ENCODE results near the gene ATP8A1.
A peak's percentile ranks its signal among the peaks of the same experiment; 100 is the strongest.
"Not testable (repeated sequence)": the region's sequence is repeated elsewhere in the genome, so short reads cannot be mapped to it uniquely, and the experiment has no call there.

ATP8A1 gene

DNA sequence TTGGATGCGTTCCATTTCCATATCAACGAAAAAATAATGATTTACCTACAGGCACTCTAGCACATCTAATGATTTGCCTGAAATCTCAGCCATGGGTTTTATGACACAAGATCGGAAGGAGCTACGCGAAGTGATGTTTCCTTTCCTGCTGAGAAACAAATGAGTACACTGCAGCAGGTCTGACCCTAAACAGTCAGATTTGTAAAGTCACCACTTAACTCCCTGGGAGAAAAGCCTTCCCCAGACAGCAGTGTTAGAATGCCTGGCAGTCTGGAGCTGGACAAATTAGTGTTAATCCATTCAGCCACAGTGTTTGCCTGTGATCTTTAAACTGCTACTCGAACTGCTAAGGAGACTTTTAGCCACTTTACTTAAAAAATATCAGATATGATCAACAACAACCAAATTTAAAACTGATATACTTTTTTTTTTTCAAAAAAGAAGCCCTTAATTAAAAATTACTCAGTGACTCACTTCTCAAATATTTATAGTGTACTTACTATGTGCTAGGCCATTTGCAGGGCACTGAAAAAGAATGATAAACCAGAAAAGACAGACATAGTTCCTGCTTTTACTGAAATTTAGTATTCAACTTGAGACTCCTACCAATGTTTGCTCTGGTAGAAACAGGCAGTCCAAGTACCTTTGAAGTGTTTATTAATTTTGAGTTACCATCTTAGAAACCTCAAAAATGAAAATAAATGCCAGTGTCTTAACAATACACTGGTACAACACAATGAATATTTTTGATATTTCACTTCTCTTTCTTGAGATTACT, 155.1 kb downstream of the ATP8A1 start:
- DNase-seq (ENCODE audit: low spot score): peak; percentile 14

DNA sequence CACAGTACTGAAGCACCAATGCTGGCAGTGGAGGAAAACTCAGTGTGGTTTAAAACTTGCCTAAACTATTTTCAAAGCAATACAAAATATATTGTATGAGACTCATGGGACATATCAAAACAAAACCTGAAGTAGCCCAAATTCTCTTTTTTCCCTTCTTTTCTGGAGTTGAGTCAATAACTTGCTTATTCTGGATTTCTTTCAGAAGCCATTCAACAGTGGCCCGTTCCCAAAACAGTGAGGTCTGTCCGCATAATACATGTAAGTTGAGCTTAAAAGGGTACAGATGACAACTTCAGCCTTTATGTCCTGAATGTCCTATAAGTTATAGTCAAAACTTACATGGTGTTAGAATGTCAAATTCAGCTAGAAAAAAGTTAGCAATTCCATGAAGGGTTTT, 158.9 kb downstream of the ATP8A1 start:
- no peak for DNase-seq (ENCODE audit: low spot score)

DNA sequence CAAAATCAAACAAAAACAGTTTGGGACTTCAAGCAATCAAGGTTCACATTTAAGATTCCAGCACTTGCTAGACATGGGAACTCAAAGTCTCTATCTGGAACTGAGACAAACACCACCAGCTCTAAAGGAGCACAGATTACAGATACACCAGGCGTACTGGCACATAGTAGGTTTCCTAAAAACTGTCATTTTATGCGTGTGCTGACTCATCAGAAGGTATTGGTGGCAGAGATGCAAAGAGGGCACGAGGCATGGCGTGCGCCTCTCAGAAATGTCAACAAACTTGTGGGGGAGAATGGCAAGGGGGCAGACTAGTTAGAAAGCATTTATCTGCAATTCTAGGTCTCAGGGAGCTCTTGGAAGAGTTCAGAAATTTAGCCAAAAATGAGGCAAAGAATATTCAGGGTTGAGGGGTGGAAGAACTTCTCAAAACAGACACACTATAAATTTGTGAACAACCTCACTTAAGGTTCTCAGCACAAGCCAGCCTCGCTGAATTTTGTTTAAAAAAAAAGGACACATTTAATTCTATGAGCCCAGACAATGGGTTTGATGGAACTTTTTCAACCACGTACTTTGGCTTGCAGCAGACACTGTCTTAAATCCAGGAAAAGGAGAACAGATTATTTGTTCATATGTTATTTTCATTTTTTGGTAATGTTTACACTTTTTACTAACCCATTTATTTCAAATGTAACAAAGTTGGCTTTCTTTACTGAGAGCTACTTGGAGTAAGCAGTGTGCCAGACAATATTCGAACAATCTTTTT, 159.6 kb downstream of the ATP8A1 start:
- no peak for DNase-seq (ENCODE audit: low spot score)

DNA sequence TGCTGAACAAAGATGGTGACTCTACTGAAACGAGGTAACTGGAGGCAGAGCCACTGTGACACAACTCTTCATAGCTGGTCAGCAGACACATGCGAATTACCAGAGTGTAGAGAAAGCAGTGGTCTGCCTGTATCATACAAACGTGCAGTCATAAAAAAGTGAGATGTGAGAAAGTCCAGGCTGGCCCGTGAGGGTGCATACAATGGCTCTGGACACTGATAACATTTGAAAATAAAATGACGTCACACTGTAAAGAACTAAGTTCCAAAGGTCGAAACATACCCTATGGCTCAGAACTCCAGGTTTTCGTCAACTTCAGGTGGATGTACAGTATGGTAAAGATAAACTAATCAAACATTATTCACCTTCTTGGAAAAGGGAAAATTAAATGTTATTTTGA, 163.9 kb downstream of the ATP8A1 start:
- DNase-seq (ENCODE audit: low spot score): no peak

DNA sequence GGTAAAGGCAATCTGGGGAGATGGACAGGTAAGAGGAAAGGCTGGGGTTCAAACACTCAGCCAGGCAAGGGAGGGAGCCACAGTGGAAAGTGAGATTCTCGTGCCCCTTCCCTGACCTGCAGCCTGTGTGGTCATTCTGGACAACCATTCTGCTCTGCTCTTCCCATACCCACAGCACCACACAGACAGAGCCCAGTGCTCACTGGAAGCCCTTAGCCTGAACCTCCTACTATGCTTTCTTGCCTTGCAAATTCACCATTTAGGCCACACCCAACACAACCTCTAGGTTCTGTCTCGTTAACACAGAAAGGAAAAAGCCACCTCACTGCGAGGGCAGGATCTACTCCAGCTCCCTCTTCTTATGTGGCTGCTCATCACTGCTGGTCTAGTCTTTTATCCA, 166.9 kb downstream of the ATP8A1 start:
- DNase-seq (ENCODE audit: low spot score): no peak

DNA sequence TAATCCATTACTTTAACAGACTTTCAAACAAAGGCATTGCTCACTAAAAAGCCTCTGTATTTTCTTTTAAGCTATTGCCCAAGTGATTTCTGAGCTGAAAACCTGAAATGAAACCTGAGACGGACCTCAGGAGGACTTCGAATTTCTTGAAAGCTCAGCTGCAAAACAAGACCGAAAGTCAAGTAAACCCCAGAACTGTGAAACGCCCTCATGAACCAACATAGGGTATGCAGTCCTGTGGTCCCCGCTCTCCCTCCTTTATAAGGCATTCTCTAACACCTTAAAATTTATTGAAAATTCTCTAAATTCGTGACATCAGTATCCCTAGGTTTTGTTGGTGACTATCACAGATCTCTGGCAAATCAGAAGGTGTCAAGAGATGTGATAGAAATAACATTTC, 167.8 kb downstream of the ATP8A1 start:
- no peak for DNase-seq (ENCODE audit: low spot score)

DNA sequence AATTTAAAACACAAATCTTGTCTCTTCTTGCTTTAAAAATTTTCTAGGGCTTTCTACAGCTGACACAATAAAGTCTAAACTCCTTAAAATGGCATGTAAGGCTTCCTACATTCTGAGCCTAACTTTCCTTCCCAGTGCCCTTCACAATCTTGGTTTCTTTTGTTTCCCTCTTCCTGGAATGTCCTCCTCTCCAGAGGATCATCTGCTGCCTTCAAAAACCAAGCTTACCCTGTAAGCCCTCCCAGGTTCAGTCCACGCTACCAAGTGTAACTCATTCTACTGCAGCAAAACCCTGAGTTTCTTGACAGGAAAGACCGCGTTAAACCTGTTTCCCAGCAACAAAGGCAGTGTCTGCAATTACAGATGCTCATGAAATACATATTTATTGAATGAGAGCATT, 168.4 kb downstream of the ATP8A1 start:
- DNase-seq (ENCODE audit: low spot score): no peak

DNA sequence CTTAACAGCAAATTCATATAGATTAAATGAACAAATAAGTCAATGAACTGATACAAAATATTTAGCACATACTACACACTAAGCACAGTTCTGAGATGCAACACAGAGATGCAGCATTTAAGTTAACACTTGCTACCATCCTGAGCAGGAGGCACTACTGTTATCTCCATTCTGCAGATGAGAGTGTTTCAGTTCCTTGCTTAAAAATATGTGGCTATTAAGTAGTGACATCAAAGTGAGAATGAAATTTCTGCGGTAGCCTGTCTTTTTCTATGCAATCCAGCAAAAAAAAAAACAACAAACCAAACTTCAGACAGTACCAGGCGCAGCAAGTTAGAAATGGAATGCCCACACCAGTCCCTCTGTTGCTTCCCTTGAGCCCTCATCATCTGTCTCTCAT, 168.8 kb downstream of the ATP8A1 start:
- DNase-seq (ENCODE audit: low spot score): no peak

DNA sequence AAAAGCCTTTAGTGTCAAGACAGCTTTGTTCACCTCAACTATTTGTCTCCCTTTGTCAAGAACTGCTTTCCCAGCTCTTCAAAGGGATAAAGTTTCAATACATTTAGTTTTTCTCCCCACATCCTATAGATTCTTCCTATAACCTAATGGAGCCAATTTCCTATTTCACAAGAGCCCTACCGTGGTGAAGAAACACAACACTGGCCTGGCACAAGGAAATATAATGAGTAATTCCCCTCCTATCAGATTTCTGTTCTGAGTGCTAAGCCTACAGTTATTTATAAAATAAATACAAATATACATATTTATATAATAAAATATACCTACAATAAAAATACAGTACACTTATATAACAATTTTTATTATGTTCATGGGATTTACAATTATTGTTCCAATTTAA, 169.7 kb downstream of the ATP8A1 start:
- DNase-seq (ENCODE audit: low spot score): no peak

DNA sequence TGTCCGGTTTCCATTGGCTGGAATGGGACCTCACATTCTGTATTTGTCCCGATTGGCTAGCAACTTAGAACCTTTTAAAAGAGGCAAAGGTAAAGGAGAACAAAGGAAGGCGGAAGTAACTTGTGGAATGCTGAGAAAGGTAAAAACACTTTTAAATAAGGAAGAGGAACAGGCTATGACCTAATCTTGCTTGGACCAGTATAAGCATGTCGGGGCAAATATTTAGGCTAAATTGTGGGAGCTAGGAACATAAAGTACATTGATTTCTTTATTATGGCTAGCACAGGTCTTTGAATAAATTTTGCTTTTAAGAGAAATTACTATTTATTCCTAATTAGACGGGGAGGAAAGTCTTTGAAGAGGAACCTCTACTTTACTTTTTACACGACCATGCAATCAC, 170.7 kb downstream of the ATP8A1 start:
- not testable (repeated sequence) for DNase-seq (ENCODE audit: low spot score)

DNA sequence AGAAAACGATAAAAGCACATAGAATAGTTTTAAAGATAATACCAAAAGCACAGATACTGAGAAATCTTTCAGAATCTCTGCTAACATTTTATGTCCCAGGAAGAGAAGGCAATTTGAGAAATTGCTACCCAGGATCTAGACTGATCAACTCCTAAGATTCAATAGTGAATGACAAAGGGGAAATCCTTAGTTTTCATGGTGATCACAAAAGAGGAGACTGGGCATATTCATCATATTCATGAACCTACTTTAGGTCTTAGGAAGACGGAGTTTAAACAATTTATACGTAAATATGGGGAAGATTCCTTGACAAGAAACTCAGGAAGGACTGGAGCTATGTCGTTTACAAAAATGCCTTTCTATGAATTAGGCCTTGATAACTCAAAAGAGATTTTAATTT, 172.3 kb downstream of the ATP8A1 start:
- DNase-seq (ENCODE audit: low spot score): no peak

DNA sequence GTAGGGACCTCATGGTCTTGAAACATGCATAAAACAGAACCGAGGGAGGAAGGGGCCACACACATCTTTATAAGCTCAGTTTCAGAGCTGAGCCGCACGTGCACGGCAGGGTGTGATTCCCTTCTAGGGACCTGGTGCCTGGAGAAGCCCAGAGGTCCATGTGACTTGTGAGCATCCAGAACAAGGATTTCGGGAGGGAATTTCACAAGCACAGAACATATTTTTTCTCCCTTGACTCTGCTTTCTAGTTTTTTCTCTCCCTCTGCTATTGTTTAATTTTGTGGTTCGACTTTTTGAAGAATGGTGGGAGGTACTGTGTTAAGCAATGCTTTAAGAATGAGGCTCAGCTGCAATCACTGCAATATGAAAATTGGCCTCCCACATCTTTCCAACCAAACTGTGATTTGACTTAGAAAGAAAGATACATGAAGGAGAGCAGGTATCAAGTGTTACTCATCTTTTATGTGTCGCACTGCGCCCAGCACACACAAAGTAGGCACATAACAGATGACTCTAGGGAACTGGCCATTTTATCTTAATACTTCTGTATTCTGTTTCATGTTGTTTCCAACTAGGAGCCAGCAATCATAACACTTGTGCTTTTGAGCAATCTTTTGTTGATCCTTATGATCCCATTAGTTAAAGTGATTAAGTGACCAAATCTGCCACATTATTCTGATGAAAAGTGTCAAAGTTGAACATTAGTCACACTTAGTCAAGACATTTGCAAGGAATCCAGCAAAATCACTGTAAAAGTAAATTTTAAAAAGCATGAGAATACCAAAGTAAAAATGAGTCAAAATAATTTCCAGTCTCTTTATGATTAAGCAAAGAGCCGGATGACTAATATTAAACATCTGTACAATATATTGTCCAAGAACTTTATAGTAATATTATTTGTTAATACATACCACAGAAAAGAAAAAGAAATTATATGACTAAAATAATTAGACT, 173.2 kb downstream of the ATP8A1 start:
- no peak for DNase-seq (ENCODE audit: low spot score)

DNA sequence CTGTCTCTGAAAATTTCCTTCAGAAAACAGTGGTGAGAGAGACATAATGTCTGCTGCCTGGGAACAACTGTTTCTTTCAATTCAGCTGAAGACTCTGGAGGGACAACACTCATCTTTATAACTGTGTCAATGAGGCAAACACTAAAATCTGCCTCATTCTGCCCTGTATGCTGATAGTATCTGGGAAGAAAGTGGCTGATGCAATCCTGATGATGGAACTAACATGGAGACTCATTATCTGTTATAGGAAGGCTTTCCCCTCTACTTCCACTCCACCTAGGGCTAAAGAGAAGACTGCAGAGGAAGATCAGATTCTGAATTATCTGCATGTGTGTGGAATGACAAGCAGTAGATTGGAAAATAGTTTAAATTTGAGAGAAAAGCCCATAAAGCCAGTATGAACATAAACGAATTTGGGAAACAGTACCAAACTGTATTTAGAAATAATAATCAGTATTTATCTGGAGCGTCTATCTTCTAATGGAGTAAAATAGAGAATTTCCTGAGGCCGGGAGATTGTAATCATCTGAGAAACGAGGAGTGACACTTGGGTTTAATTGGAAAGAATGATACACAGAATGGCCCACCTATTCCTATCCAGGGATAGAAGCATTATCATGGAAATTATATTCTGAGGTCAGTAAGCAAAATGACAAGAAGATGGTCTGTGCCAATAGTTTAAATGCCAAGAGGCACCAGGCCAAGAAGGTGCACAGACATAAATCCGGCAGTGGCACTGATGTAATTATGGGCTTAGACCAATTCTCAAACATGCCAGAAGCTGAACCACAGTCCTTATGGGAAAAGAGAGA, 174.2 kb downstream of the ATP8A1 start:
- DNase-seq (ENCODE audit: low spot score): no peak

DNA sequence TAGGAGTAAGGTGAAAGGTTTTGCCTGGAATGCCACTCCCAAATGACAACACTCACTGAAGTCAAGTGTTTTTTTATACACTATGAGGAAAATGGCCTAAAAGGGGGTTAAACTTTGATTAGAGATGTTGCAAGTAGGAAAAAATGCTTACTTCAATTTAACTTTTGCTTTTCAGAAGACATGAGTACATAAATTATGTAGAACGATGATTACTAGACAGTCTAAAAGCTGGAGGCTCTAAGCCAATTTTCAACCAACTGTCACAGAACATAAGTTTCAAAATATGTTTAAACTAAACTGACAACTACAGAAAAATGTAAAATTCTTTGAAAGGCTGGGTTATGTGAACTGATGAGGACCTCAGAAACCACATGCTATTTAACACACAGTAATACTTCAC, 176.2 kb downstream of the ATP8A1 start:
- DNase-seq (ENCODE audit: low spot score): no peak

DNA sequence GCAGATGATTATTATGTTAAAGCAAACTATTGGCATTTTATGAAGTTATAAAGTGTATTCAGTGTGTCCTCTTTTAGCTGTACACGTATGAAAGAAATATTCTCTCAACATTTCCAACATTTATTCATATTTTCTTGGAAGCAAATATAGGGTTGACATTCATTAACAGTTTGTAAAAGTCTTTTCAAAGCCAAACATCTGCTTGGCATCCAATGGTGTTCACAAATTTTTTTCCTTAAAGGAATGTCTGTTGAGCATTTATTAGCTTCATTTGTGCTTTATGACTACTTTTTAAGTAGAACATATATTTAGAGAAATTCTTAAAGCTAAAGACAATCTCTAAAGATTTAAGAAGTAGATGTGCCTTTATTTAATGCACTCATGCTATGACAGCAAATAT, 176.6 kb downstream of the ATP8A1 start:
- DNase-seq (ENCODE audit: low spot score): no peak

DNA sequence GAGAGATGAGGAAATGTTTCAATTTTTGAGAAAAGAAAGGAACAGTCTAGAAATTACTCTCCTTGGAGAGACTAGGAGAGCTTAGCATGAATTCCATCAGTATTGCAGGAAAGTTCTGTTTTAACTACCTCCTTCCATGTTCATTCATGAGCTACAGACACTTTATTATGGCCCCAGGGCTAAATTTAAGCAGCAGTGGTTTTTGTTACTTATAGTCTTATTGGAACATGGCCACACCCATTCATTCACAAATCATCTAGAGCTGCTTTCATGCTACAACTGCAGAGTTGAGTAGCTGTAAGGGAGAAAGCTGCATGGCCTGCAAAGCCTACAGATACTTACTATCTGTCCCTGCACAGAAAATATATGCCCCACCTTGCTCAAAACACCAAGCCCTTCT, 178.0 kb downstream of the ATP8A1 start:
- DNase-seq (ENCODE audit: low spot score): no peak

DNA sequence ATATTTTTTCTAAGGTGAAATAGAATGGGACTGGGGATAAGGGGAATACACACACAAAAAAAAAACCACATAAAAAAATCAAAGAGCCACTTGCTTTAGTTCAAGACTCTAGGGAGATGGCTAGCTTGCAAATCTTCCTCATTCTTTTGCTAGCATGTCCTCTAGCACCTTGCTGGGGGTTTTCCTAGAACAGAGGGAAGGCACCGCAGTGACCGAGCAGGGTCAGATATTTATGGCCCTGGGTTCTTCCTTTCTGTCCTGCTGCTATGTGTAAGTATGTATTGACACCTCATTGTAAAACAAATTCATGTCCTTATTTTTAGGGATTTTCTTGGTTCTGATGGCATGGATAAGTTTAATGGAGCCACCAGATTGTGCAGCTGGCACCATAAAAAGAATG, 178.4 kb downstream of the ATP8A1 start:
- no peak for DNase-seq (ENCODE audit: low spot score)

DNA sequence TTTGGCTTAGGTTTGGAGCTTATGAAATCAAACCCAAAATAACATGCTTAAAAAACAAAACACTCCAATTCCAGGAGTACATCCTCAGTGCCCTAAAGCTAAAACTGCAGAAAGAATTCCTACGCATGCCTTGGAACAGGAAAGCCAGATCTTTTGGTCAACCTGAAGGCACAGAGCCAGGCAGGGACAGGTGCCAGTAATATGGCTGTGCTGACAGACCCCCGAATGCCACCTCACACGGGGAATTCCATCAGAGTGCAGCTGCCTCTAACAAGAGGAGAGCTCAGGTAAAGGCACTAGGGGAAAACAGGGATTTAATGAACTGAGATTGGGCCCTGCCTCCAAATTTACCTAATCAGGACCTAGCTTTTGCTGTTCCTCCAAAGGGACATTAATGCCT, 182.5 kb downstream of the ATP8A1 start:
- DNase-seq (ENCODE audit: low spot score): no peak

DNA sequence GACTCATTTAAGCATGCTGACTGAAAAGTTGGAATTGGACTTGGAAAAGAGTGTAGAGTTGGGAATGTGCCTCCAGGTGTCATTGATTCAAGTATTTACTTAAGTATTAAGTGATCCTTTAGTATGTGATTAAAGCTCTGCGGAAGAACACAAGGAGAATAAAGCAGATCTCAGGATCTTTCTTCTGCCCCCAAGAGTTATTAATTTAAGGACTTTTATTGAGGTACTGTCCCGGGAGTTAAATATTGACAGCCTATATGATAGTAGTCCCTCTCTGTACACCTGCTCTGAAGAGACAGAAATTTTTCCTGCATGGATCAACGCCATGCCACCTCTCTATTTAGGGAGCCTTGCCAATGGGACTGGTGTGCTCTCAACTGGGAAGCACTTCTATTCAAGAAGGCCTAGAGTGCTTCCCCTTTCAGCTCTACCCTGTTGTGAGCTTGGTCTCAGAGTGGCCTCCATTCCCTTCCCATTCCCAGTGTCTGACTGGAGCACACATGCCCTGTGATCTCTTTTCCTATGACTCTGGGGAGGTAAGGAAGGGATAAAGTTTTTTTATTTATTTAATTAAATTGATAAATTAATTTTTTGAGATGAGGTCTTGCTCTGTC, 183.7 kb downstream of the ATP8A1 start:
- DNase-seq (ENCODE audit: low spot score): no peak

DNA sequence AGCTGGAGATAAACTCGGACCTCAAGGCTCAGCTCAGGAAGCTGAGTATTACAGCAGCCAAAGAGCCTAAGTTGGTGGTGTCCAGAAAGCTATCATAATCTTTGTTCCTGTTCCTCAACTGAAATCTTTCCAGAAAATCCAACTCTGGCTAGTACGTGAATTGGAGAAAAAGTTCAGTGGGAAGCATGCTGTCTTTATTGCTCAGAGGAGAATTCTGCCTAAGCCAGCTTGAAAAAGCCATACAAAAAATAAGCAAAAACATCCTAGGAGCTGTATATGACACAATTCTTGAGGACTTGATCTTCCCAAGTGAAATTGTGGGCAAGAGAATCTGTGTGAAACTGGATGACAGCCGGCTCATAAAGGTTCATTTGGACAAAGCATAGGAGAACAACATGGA, 185.0 kb downstream of the ATP8A1 start:
- no peak for DNase-seq (ENCODE audit: low spot score)

DNA sequence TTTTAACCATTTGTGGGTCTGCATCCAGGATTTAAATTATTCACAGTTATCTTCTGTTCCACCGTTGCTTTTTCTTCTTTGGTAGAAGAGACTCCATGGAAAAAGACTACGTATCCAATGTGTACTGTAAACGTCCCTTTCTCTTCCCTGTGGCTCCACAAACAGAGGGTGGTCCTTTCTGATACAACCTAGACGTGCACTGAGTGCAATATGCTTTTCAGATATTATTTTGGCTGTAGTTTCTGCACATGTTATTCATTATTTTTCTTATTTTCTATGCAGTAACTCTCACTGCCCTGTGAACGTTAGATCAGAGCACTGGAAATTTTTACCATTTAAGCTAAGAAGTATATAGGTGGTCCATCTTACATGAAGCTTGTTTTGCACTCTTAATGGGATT, 186.9 kb downstream of the ATP8A1 start:
- no peak for DNase-seq (ENCODE audit: low spot score)
